ENCODE measurements around the gene COL28A1. TPM values are rescaled to one million over a fixed set of nuclear protein-coding genes. Genes with fewer than 3 reads are reported as not detected.

Gene COL28A1
- total RNA-seq, 1 experiment from 2014 or later, result 0.81 TPM

DNA sequence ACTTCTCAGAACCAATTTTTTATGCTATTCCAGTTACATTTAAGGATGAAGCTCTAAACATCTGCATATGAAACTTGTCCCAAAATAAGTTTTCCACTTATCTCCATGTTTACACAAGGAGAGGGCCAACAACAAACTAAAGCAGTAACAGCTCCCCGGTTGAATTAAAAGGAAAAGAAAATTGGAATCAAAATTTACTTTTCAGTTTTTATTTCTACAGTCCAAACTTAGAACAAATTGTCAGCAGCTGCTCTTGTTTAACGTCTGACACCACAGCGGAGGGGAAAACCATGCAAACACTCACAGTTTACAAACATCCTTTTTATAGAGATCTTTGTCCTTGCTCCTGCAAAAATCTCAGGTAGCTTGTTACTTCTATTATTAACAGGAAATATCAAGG lies 101.3 kb downstream of the COL28A1 start:
- Mint-ChIP-seq H3K4me1 (peaks cover 54% of the 10 kb centered on the region), H3K27ac (peak overlapping the region; percentile 80), H3K36me3 (no peaks in the 10 kb centered on the region), H3K9me3 (no peaks in the 10 kb centered on the region), H3K4me3 (no peak overlapping the region), H3K27me3 (ENCODE audit: low read depth) (no peaks in the 10 kb centered on the region)
- ATAC-seq, result no peak
- ChIA-PET CTCF (interaction anchor here (1.2 to 2.0 kb wide), 3 partner anchors 10 to 252 kb away, joined by 3 to 8 read pairs (median 4); partner anchors contain the start of gene C1GALT1), POLR2A (no interaction called here)
- DNase-seq (ENCODE audit: low spot score), result no peak
- TF ChIP-seq, protein P1, sequence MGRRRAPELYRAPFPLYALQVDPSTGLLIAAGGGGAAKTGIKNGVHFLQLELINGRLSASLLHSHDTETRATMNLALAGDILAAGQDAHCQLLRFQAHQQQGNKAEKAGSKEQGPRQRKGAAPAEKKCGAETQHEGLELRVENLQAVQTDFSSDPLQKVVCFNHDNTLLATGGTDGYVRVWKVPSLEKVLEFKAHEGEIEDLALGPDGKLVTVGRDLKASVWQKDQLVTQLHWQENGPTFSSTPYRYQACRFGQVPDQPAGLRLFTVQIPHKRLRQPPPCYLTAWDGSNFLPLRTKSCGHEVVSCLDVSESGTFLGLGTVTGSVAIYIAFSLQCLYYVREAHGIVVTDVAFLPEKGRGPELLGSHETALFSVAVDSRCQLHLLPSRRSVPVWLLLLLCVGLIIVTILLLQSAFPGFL (CRISPR knock-in tag; IDR thresholded peaks at IDR 0.05; ENCODE audit: borderline replicate concordance), result no peak
- no peak for TF ChIP-seq FOXK1 (CRISPR knock-in tag; IDR thresholded peaks at IDR 0.05)
- TF ChIP-seq, protein P2, sequence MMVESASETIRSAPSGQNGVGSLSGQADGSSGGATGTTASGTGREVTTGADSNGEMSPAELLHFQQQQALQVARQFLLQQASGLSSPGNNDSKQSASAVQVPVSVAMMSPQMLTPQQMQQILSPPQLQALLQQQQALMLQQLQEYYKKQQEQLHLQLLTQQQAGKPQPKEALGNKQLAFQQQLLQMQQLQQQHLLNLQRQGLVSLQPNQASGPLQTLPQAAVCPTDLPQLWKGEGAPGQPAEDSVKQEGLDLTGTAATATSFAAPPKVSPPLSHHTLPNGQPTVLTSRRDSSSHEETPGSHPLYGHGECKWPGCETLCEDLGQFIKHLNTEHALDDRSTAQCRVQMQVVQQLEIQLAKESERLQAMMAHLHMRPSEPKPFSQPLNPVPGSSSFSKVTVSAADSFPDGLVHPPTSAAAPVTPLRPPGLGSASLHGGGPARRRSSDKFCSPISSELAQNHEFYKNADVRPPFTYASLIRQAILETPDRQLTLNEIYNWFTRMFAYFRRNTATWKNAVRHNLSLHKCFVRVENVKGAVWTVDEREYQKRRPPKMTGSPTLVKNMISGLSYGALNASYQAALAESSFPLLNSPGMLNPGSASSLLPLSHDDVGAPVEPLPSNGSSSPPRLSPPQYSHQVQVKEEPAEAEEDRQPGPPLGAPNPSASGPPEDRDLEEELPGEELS (CRISPR knock-in tag; IDR thresholded peaks at IDR 0.05), result no peak
- no peak for TF ChIP-seq SMAD3 (CRISPR knock-in tag; IDR thresholded peaks at IDR 0.05; ENCODE audit: borderline replicate concordance)
- TF ChIP-seq ZNF232 (CRISPR knock-in tag; IDR thresholded peaks at IDR 0.05), result no peak
- no peak for TF ChIP-seq ELF4 (CRISPR knock-in tag; IDR thresholded peaks at IDR 0.05; ENCODE audit: low read depth)
- TF ChIP-seq, protein P3, sequence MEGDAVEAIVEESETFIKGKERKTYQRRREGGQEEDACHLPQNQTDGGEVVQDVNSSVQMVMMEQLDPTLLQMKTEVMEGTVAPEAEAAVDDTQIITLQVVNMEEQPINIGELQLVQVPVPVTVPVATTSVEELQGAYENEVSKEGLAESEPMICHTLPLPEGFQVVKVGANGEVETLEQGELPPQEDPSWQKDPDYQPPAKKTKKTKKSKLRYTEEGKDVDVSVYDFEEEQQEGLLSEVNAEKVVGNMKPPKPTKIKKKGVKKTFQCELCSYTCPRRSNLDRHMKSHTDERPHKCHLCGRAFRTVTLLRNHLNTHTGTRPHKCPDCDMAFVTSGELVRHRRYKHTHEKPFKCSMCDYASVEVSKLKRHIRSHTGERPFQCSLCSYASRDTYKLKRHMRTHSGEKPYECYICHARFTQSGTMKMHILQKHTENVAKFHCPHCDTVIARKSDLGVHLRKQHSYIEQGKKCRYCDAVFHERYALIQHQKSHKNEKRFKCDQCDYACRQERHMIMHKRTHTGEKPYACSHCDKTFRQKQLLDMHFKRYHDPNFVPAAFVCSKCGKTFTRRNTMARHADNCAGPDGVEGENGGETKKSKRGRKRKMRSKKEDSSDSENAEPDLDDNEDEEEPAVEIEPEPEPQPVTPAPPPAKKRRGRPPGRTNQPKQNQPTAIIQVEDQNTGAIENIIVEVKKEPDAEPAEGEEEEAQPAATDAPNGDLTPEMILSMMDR (IDR thresholded peaks at IDR 0.05), result no peak

DNA sequence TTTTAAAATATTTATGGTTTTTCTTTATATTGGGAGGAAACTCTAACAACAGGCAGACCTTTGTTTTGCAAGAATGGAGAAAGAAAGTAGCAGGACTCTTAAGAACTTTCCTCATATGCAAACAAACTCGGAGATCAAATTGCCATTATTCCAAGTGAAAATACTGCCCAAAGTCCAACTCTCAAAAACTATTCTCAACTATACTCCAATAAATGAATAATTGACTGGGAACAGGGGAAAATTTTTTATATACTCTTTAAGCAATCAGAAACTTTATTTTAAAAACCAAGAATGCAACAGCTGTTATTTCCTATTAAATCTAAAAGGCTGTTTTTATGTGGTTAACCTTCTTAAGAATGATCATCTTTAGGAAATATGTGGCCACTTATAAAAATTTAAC lies 101.9 kb downstream of the COL28A1 start:
- no peaks in the 10 kb centered on the region for H3K9me3 Mint-ChIP-seq
- no peaks in the 10 kb centered on the region for H3K36me3 Mint-ChIP-seq
- ChIA-PET CTCF (interaction anchor here (1.2 to 2.0 kb wide), 2 partner anchors 9 to 81 kb away, joined by 3 to 8 read pairs; no protein-coding TSS in a partner anchor), POLR2A (no interaction called here)
- H3K4me1 Mint-ChIP-seq, result peaks cover 54% of the 10 kb centered on the region
- peak overlapping the region; percentile 46 for H3K4me3 Mint-ChIP-seq
- DNase-seq (ENCODE audit: low spot score) (no peak), ATAC-seq (no peak)
- peak overlapping the region; percentile 89 for H3K27ac Mint-ChIP-seq
- no peaks in the 10 kb centered on the region for H3K27me3 Mint-ChIP-seq (ENCODE audit: low read depth)
- no peak for TF ChIP-seq ZNF671 (CRISPR knock-in tag; IDR thresholded peaks at IDR 0.05)
- TF ChIP-seq, protein P4, sequence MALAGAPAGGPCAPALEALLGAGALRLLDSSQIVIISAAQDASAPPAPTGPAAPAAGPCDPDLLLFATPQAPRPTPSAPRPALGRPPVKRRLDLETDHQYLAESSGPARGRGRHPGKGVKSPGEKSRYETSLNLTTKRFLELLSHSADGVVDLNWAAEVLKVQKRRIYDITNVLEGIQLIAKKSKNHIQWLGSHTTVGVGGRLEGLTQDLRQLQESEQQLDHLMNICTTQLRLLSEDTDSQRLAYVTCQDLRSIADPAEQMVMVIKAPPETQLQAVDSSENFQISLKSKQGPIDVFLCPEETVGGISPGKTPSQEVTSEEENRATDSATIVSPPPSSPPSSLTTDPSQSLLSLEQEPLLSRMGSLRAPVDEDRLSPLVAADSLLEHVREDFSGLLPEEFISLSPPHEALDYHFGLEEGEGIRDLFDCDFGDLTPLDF (CRISPR knock-in tag; IDR thresholded peaks at IDR 0.05), result no peak
- TF ChIP-seq NFATC4 (CRISPR knock-in tag; IDR thresholded peaks at IDR 0.05), result no peak
- TF ChIP-seq CREB1 (CRISPR knock-in tag; IDR thresholded peaks at IDR 0.05), result no peak
- TF ChIP-seq, protein P5, sequence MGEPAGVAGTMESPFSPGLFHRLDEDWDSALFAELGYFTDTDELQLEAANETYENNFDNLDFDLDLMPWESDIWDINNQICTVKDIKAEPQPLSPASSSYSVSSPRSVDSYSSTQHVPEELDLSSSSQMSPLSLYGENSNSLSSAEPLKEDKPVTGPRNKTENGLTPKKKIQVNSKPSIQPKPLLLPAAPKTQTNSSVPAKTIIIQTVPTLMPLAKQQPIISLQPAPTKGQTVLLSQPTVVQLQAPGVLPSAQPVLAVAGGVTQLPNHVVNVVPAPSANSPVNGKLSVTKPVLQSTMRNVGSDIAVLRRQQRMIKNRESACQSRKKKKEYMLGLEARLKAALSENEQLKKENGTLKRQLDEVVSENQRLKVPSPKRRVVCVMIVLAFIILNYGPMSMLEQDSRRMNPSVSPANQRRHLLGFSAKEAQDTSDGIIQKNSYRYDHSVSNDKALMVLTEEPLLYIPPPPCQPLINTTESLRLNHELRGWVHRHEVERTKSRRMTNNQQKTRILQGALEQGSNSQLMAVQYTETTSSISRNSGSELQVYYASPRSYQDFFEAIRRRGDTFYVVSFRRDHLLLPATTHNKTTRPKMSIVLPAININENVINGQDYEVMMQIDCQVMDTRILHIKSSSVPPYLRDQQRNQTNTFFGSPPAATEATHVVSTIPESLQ (CRISPR knock-in tag; IDR thresholded peaks at IDR 0.05), result no peak
- TF ChIP-seq NR2C2 (CRISPR knock-in tag; IDR thresholded peaks at IDR 0.05), result no peak
- TF ChIP-seq, protein P6, sequence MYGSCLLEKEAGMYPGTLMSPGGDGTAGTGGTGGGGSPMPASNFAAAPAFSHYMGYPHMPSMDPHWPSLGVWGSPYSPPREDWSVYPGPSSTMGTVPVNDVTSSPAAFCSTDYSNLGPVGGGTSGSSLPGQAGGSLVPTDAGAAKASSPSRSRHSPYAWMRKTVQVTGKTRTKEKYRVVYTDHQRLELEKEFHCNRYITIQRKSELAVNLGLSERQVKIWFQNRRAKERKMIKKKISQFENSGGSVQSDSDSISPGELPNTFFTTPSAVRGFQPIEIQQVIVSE (CRISPR knock-in tag; IDR thresholded peaks at IDR 0.05; ENCODE audit: borderline replicate concordance), result no peak
- TF ChIP-seq, protein P7, sequence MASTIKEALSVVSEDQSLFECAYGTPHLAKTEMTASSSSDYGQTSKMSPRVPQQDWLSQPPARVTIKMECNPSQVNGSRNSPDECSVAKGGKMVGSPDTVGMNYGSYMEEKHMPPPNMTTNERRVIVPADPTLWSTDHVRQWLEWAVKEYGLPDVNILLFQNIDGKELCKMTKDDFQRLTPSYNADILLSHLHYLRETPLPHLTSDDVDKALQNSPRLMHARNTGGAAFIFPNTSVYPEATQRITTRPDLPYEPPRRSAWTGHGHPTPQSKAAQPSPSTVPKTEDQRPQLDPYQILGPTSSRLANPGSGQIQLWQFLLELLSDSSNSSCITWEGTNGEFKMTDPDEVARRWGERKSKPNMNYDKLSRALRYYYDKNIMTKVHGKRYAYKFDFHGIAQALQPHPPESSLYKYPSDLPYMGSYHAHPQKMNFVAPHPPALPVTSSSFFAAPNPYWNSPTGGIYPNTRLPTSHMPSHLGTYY (CRISPR knock-in tag; IDR thresholded peaks at IDR 0.05), result no peak
- no peak for TF ChIP-seq ZNF317 (CRISPR knock-in tag; IDR thresholded peaks at IDR 0.05; ENCODE audit: borderline replicate concordance, low read depth)
- TF ChIP-seq, protein P8, sequence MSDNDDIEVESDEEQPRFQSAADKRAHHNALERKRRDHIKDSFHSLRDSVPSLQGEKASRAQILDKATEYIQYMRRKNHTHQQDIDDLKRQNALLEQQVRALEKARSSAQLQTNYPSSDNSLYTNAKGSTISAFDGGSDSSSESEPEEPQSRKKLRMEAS (CRISPR knock-in tag; IDR thresholded peaks at IDR 0.05), result no peak
- no peak for TF ChIP-seq MYBL2 (CRISPR knock-in tag; IDR thresholded peaks at IDR 0.05)
- no peak for TF ChIP-seq TP53 (CRISPR knock-in tag; IDR thresholded peaks at IDR 0.05)
- TF ChIP-seq, protein P2 (CRISPR knock-in tag; IDR thresholded peaks at IDR 0.05), result no peak
- TF ChIP-seq JAZF1 (CRISPR knock-in tag; IDR thresholded peaks at IDR 0.05), result no peak
- TF ChIP-seq, protein P9, sequence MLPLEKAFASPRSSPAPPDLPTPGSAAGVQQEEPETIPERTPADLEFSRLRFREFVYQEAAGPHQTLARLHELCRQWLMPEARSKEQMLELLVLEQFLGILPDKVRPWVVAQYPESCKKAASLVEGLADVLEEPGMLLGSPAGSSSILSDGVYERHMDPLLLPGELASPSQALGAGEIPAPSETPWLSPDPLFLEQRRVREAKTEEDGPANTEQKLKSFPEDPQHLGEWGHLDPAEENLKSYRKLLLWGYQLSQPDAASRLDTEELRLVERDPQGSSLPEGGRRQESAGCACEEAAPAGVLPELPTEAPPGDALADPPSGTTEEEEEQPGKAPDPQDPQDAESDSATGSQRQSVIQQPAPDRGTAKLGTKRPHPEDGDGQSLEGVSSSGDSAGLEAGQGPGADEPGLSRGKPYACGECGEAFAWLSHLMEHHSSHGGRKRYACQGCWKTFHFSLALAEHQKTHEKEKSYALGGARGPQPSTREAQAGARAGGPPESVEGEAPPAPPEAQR (CRISPR knock-in tag; IDR thresholded peaks at IDR 0.05), result no peak
